K562 (cell line): Measurements from ENCODE around the gene IFRD1. TPM values are rescaled to one million over a fixed set of nuclear protein-coding genes. Genes with fewer than 3 reads are reported as not detected.
A peak's percentile ranks its signal among the peaks of the same experiment; 100 is the strongest.

Source experiments
- ATAC-seq: fragments of 200-7000 bp; cut with Tn5 transposase; 3 replicates; pipeline ENCODE4 v1.9.1; 2020; ENCODE audit warnings: moderate library complexity
- BruUV-seq: library from RNA; stranded (reverse); fragments of 400-500 nt; replicated peaks from 2 replicates; lab custom pipeline; 2021; lab: Mats Ljungman, UMichigan
- CTCF ChIA-PET: fragments of 300-600 bp; formaldehyde crosslinking; extraction: SDS; loops from one replicate; lab custom pipeline; 2021; ENCODE audit warnings: low intra/inter-chr PET ratio; lab: Yijun Ruan, JAX
- POLR2A ChIA-PET: fragments of 300-600, 350-650 bp; sonication (Branson Sonifier 250); formaldehyde crosslinking; extraction: SDS; loops from one replicate; lab custom pipeline; 2021; ENCODE audit warnings: antibody characterized with exemption, inconsistent platforms; lab: Yijun Ruan, JAX
- DNase-seq, 4 experiments: peaks; one replicate each; pipeline versions ENCODE4 v3.0.0 to v3.0.0-alpha.2; 2011 to 2018; ENCODE audit warnings: low spot score in 3 of 4, mixed read lengths in 3 of 4; ENCODE audit errors: extremely low read depth in 1 of 4
- FAIRE-seq: peaks from 2 replicates; lab custom pipeline; 2011; peaks lifted over from hg19 to GRCh38; lab: Jason Lieb, UNC
- H2AFZ ChIP-seq: 2 replicates; pipeline ENCODE4 v1.6.0; 2011; ENCODE audit warnings: low read depth, low read length, control low read depth, inconsistent platforms
- H3K27ac ChIP-seq: fragments of 200-600 bp; 3 replicates; pipeline ENCODE4 v1.8.0; 2011; ENCODE audit warnings: low read depth, mild to moderate bottlenecking, control low read depth, inconsistent platforms, low read length, moderate library complexity, mixed read lengths; ENCODE audit errors: extremely low read depth
- H3K27me3 ChIP-seq, 2 experiments: fragments of 300-600 bp in 1 of 2; 2 replicates in 1 of 2; 3 replicates in 1 of 2; pipeline versions ENCODE4 v1.6.0 to v1.8.0; 2011; ENCODE audit warnings: inconsistent platforms in 2 of 2, low read length in 2 of 2, mild to moderate bottlenecking in 1 of 2, mixed read lengths in 1 of 2, moderate library complexity in 1 of 2; ENCODE audit not compliant: control insufficient read depth in 2 of 2, insufficient read depth in 2 of 2
- H3K36me3 ChIP-seq: fragments of 300-600 bp; 3 replicates; pipeline ENCODE4 v1.8.0; 2011; ENCODE audit warnings: mild to moderate bottlenecking, low read length, inconsistent platforms; ENCODE audit not compliant: control insufficient read depth, insufficient read depth
- H3K4me1 ChIP-seq, 2 experiments: fragments of 200-600 bp in 1 of 2; replicated peaks in 1 of 2; 2 replicates in 1 of 2; 3 replicates in 1 of 2; pipeline versions ENCODE4 v1.5.1 to v1.8.0; 2011; ENCODE audit warnings: inconsistent platforms in 2 of 2, low read length in 2 of 2, mild to moderate bottlenecking in 1 of 2, mixed read lengths in 1 of 2, moderate library complexity in 1 of 2; ENCODE audit not compliant: control insufficient read depth in 2 of 2, insufficient read depth in 2 of 2
- H3K4me2 ChIP-seq: 2 replicates; pipeline ENCODE4 v1.6.1; 2011; ENCODE audit warnings: low read length, control low read depth, inconsistent platforms, mixed read lengths; ENCODE audit not compliant: insufficient read depth
- H3K4me3 ChIP-seq: fragments of 200-600 bp; sonication (generic), shearing (Covaris generic); 2 replicates; pipeline ENCODE4 v1.5.1; 2016; ENCODE audit warnings: control low read depth, inconsistent platforms
- H3K79me2 ChIP-seq: fragments of 200-600 bp; 3 replicates; pipeline ENCODE4 v1.8.0; 2011; ENCODE audit warnings: low read length, inconsistent platforms; ENCODE audit not compliant: control insufficient read depth, insufficient read depth
- H3K9ac ChIP-seq, 2 experiments: 2 replicates each; pipeline versions ENCODE4 v1.6.0 to v1.6.1; 2011; ENCODE audit warnings: low read depth in 2 of 2, low read length in 2 of 2, control low read depth in 1 of 2, inconsistent platforms in 1 of 2, mild to moderate bottlenecking in 1 of 2, mixed read lengths in 1 of 2; ENCODE audit not compliant: insufficient read depth in 1 of 2
- H3K9me1 ChIP-seq: one replicate; pipeline ENCODE4 v1.6.0; 2011; ENCODE audit warnings: inconsistent platforms, mild to moderate bottlenecking, low read length, moderate library complexity; ENCODE audit not compliant: control insufficient read depth, insufficient read depth
- H3K9me3 ChIP-seq: replicated peaks from 2 replicates; pipeline ENCODE4 v1.5.1; 2011; ENCODE audit warnings: low read depth, low read length, inconsistent platforms; ENCODE audit not compliant: control insufficient read depth, insufficient read depth
- H4K20me1 ChIP-seq: replicated peaks from 2 replicates; pipeline ENCODE4 v1.6.1; 2011; ENCODE audit warnings: low read length, inconsistent platforms, mixed read lengths; ENCODE audit not compliant: control insufficient read depth, insufficient read depth
- PCBP1 ChIP-seq: fragments of 200-400 bp; formaldehyde crosslinking; IDR thresholded peaks from 2 replicates; pipeline ENCODE4 v1.6.1; 2018; ENCODE audit warnings: mild to moderate bottlenecking, low read depth, low read length; ENCODE audit not compliant: poor library complexity, severe bottlenecking
- RAD21 ChIP-seq, 2 experiments: fragments of 250-450 bp in 1 of 2; fragments of 450-650 bp in 1 of 2; sonication (Bioruptor Pico) in 1 of 2; formaldehyde crosslinking in 1 of 2; IDR thresholded peaks in 1 of 2; conservative IDR thresholded peaks in 1 of 2; 2 replicates each; pipeline versions ENCODE4 v1.4.0 to v1.8.0; 2020 to 2022; ENCODE audit warnings: mild to moderate bottlenecking in 2 of 2, moderate library complexity in 1 of 2
- ZNF79 ChIP-seq: fragments of 250-450 bp; sonication (Bioruptor Pico); IDR thresholded peaks from 2 replicates; pipeline ENCODE4 v1.4.0; 2020; ENCODE audit warnings: low read depth, mild to moderate bottlenecking, moderate library complexity
- WGBS: fragments of 100-300 bp; shearing (Covaris generic); methylation state at CpG from one replicate; pipeline ENCODE4 v1.1.6; 2016; ENCODE audit warnings: low coverage, mixed read lengths; ENCODE audit not compliant: insufficient coverage; ENCODE audit errors: missing lambda C conversion rate; 5-methylcytosine and 5-hydroxymethylcytosine counted together
- in situ Hi-C: fragments of 300-500 bp; cut with MboI; formaldehyde crosslinking; loops from 4 replicates; pipeline ENCODE4 v1.15.0; 2018; ENCODE audit warnings: inconsistent platforms, mixed read lengths
- intact Hi-C: fragments of 100-400 bp; cut with micrococcal nuclease; formaldehyde crosslinking; loops from 2 replicates; pipeline ENCODE4 v1.14.2; 2022
- polyA plus RNA-seq, 8 experiments: library from polyadenylated mRNA; depleted of rRNA in 4 of 8; stranded (reverse) in 5 of 8; unstranded in 3 of 8; fragments of >200 nt; fragmentation: Nextera tagmentation in 2 of 8; fragmentation: Illumina TruSeq in 1 of 8; extraction: Ambion mirVana in 2 of 8; extraction: Trizol in 1 of 8; gene quantifications; 2 replicates each; pipeline versions ENCODE4 v1.2.1 to v1.2.3, GENCODE V29; 2011 to 2014; ENCODE audit warnings: inconsistent platforms in 1 of 8, missing spikeins in 1 of 8
- total RNA-seq, 7 experiments: library from RNA; depleted of rRNA in 6 of 7; stranded (reverse); fragments of >200 nt in 6 of 7; fragmentation: Illumina TruSeq in 2 of 7; extraction: Trizol in 2 of 7; gene quantifications; 2 replicates each; pipeline versions ENCODE4 v1.2.1 to v1.2.3, GENCODE V29; 2011 to 2021; ENCODE audit warnings: low replicate concordance in 1 of 7
- TF ChIP-seq, protein P1 (sequence below): fragments of 250-450 bp; sonication (Bioruptor Pico); IDR thresholded peaks from 2 replicates; pipeline ENCODE4 v1.4.0; 2020; ENCODE audit warnings: mild to moderate bottlenecking
- TF ChIP-seq, protein P2 (sequence below), 3 experiments: IDR thresholded peaks in 2 of 3; conservative IDR thresholded peaks in 1 of 3; 2 replicates each; pipeline ENCODE4 v1.5.1; 2011 to 2012; ENCODE audit warnings: low read length in 3 of 3, mild to moderate bottlenecking in 3 of 3, control low read depth in 2 of 3, improper control_type of control experiment in 1 of 3, inconsistent platforms in 1 of 3, low read depth in 1 of 3, mixed read lengths in 1 of 3, moderate library complexity in 1 of 3; ENCODE audit not compliant: insufficient read depth in 2 of 3

IFRD1 gene
- total and polyA plus RNA-seq, 9 of the 15 experiments (the other 6 are each of a cell fraction or from before 2014, with no cell fraction given): 27.6 to 81.8 (median 68.1) TPM

DNA sequence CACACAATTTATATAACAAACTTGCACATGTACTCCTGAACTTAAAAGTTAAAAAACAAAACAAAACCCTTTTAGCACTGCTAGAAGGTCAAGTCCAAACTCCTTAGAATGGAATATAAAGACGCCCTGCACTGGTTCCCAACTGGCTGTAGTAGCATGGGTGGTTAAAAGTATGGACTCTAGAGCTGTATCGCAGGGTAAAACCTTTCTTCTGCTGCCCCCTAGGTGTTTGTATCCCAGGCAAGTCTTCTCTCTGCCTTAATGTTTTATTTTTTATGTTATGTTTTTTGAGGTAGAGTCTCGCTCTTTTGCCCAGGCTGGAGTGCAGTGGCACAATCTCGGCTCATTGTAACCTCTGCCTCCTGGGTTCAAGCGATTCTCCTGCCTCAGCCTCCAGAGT is 65.7 kb downstream of the IFRD1 start:
- Histone ChIP-seq H3K4me3 (no peak overlapping the region), H3K4me2 (no peak overlapping the region), H3K27me3 (peaks cover 52 to 57% of the 10 kb centered on the region in 2 experiments), H4K20me1 (no peaks in the 10 kb centered on the region), H3K4me1 (no peaks in the 10 kb centered on the region), H2AFZ (no peak overlapping the region), H3K36me3 (no peaks in the 10 kb centered on the region), H3K9me1 (no peaks in the 10 kb centered on the region), H3K79me2 (no peaks in the 10 kb centered on the region), H3K9me3 (no peaks in the 10 kb centered on the region), H3K27ac (no peak overlapping the region), H3K9ac (no peak overlapping the region)
- in situ Hi-C loops: no loop called here
- no TSS peak for BruUV-seq
- ATAC-seq (peak; percentile 85), DNase-seq (peak in 2 of 4 experiments; percentile 23 to 40), FAIRE-seq (no peak)
- WGBS: 10% methylated on average over 5 of the region's 5 CpGs
- CTCF ChIA-PET: no interaction called here
- POLR2A ChIA-PET: interaction anchor here (1.1 to 1.8 kb wide), 2 partner anchors 9 to 11 kb away, joined by 3 to 4 read pairs; no protein-coding TSS in a partner anchor
- TF ChIP-seq, protein P1, sequence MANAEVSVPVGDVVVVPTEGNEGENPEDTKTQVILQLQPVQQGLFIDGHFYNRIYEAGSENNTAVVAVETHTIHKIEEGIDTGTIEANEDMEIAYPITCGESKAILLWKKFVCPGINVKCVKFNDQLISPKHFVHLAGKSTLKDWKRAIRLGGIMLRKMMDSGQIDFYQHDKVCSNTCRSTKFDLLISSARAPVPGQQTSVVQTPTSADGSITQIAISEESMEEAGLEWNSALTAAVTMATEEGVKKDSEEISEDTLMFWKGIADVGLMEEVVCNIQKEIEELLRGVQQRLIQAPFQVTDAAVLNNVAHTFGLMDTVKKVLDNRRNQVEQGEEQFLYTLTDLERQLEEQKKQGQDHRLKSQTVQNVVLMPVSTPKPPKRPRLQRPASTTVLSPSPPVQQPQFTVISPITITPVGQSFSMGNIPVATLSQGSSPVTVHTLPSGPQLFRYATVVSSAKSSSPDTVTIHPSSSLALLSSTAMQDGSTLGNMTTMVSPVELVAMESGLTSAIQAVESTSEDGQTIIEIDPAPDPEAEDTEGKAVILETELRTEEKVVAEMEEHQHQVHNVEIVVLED (CRISPR knock-in tag): no peak
- TF ChIP-seq, protein P2, sequence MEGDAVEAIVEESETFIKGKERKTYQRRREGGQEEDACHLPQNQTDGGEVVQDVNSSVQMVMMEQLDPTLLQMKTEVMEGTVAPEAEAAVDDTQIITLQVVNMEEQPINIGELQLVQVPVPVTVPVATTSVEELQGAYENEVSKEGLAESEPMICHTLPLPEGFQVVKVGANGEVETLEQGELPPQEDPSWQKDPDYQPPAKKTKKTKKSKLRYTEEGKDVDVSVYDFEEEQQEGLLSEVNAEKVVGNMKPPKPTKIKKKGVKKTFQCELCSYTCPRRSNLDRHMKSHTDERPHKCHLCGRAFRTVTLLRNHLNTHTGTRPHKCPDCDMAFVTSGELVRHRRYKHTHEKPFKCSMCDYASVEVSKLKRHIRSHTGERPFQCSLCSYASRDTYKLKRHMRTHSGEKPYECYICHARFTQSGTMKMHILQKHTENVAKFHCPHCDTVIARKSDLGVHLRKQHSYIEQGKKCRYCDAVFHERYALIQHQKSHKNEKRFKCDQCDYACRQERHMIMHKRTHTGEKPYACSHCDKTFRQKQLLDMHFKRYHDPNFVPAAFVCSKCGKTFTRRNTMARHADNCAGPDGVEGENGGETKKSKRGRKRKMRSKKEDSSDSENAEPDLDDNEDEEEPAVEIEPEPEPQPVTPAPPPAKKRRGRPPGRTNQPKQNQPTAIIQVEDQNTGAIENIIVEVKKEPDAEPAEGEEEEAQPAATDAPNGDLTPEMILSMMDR (IDR thresholded peaks at IDR 0.05 in 2 of 3, conservative IDR thresholded peaks at IDR 0.05 in 1 of 3; ENCODE audit: insufficient read depth in 2 of 3, low read depth in 1 of 3, low read length in 3 of 3): peak; percentile 18 to 49 (median 23); a peak in 3 of 6 replicates
- TF ChIP-seq PCBP1 (no peak), RAD21 (CRISPR knock-in tag; conservative IDR thresholded peaks at IDR 0.05 in 1 of 2, IDR thresholded peaks at IDR 0.05 in 1 of 2) (peak; percentile 20 to 52; a peak in 2 of 4 replicates), ZNF79 (CRISPR knock-in tag) (no peak)
- intact Hi-C loops: loop anchor here (1.0 kb wide), 1 partner anchor 36 kb away; the partner anchor contains the start of gene LSMEM1
